Subcutaneous adipose tissue (tissue), 4 donors: ENCODE results near the gene ZKSCAN5. TPM values are rescaled to one million over a fixed set of nuclear protein-coding genes. Genes with fewer than 3 reads are reported as not detected.

ENCODE experiments used
- CTCF ChIP-seq: fragments of 450-650 bp; IDR thresholded peaks from one replicate; pipeline ENCODE4 v1.5.1; 2016; ENCODE audit warnings: low read depth, mild to moderate bottlenecking, control low read depth, antibody characterized with exemption, moderate library complexity
- total RNA-seq, 4 donors: library from RNA; depleted of rRNA; stranded (reverse); fragments of >200 nt; gene quantifications; one replicate each; pipeline ENCODE4 v1.1.0, GENCODE V29; 2016

The ZKSCAN5 gene
- total RNA-seq, 4 donors from 2014 or later, result 7.0 to 10.0 (median 8.7) TPM

GRCh38 chr7:99478464-99479440 lies 25.7 kb upstream of the ZKSCAN5 start:
- TF ChIP-seq CTCF, result no peak

- no peak for TF ChIP-seq CTCF
Observed at GRCh38 chr7:99485094-99485493, 19.4 kb upstream of the ZKSCAN5 start.

- TF ChIP-seq CTCF, result no peak
Observed at GRCh38 chr7:99489235-99489634, 15.2 kb upstream of the ZKSCAN5 start.

GRCh38 chr7:99490878-99491277 lies 13.6 kb upstream of the ZKSCAN5 start:
- TF ChIP-seq CTCF, result no peak

- TF ChIP-seq CTCF, result no peak
Observed at GRCh38 chr7:99493823-99494222, 10.6 kb upstream of the ZKSCAN5 start.

- TF ChIP-seq CTCF, result no peak
Observed at GRCh38 chr7:99497766-99498545, 6.5 kb upstream of the ZKSCAN5 start.

- TF ChIP-seq CTCF, result no peak
Observed at GRCh38 chr7:99498546-99498944, 5.9 kb upstream of the ZKSCAN5 start.
